GM21423 (cell line): ENCODE measurements around the gene ADSS1.
"Not testable (repeated sequence)": the region's sequence is repeated elsewhere in the genome, so short reads cannot be mapped to it uniquely, and the experiment has no call there.

ENCODE experiments used
- ATAC-seq: cut with Tn5 transposase; IDR thresholded peaks from one replicate; pipeline ENCODE4 v1.9.1; 2021; ENCODE audit warnings: mild to moderate bottlenecking, moderate library complexity; ENCODE audit not compliant: unreplicated experiment

Gene ADSS1

GRCh38 chr14:104712881-104713734, 10.9 kb upstream of the ADSS1 start:
- ATAC-seq: no peak

GRCh38 chr14:104714066-104714465, 10.0 kb upstream of the ADSS1 start:
- ATAC-seq: no peak

GRCh38 chr14:104714681-104715080, 9.3 kb upstream of the ADSS1 start:
- no peak for ATAC-seq

- ATAC-seq: no peak
These were observed 8.6 kb upstream of the ADSS1 start for GRCh38 chr14:104715416-104715815.

- no peak for ATAC-seq
These were observed 8.2 kb upstream of the ADSS1 start for GRCh38 chr14:104715871-104716270.

GRCh38 chr14:104717137-104717536, 6.9 kb upstream of the ADSS1 start:
- no peak for ATAC-seq

- no peak for ATAC-seq
These were observed 6.4 kb upstream of the ADSS1 start for GRCh38 chr14:104717646-104718045.

- no peak for ATAC-seq
These were observed 5.9 kb upstream of the ADSS1 start for GRCh38 chr14:104718147-104718546.

GRCh38 chr14:104718871-104719270, 5.2 kb upstream of the ADSS1 start:
- ATAC-seq: no peak

- no peak for ATAC-seq
These were observed 4.7 kb upstream of the ADSS1 start for GRCh38 chr14:104719343-104719742.

GRCh38 chr14:104721505-104722431, 2.3 kb upstream of the ADSS1 start:
- ATAC-seq: no peak

- no peak for ATAC-seq
These were observed 935 bp upstream of the ADSS1 start for GRCh38 chr14:104722938-104723650.

- no peak for ATAC-seq
These were observed 465 bp downstream of the ADSS1 start for GRCh38 chr14:104724407-104724980.

- ATAC-seq: no peak
These were observed 1.1 kb downstream of the ADSS1 start for GRCh38 chr14:104724981-104725771.

GRCh38 chr14:104725772-104726548, 1.9 kb downstream of the ADSS1 start:
- ATAC-seq: no peak

- no peak for ATAC-seq
These were observed 2.8 kb downstream of the ADSS1 start for GRCh38 chr14:104726600-104727451.

- no peak for ATAC-seq
These were observed 4.6 kb downstream of the ADSS1 start for GRCh38 chr14:104728631-104729030.

- not testable (repeated sequence) for ATAC-seq
These were observed 5.3 kb downstream of the ADSS1 start for GRCh38 chr14:104729176-104729834.
